HepG2 (cell line): Measurements from ENCODE around the gene UBR4. TPM values are rescaled to one million over a fixed set of nuclear protein-coding genes. Genes with fewer than 3 reads are reported as not detected.
A peak's percentile ranks its signal among the peaks of the same experiment; 100 is the strongest.

Source experiments
- ATAC-seq: fragments of 200-7000 bp; cut with Tn5 transposase; 3 replicates; pipeline ENCODE4 v1.9.1; 2020; ENCODE audit warnings: mild to moderate bottlenecking, moderate library complexity
- BruUV-seq: library from RNA; stranded (reverse); fragments of 400-500 nt; replicated peaks from 2 replicates; lab custom pipeline; 2021; lab: Mats Ljungman, UMichigan
- CTCF ChIA-PET: fragments of 300-600 bp; formaldehyde crosslinking; extraction: SDS; loops from one replicate; lab custom pipeline; 2021; ENCODE audit warnings: low total read pairs, inconsistent platforms, low intra/inter-chr PET ratio; lab: Yijun Ruan, JAX
- POLR2A ChIA-PET: fragments of 350-600 bp; sonication (Branson Sonifier 250); formaldehyde crosslinking; loops from one replicate; lab custom pipeline; 2020; ENCODE audit warnings: antibody characterized with exemption, inconsistent platforms; lab: Yijun Ruan, JAX
- DNase-seq: peaks from one replicate; pipeline ENCODE4 v3.0.0-alpha.2; 2015; ENCODE audit warnings: low spot score
- FAIRE-seq: peaks from 3 replicates; lab custom pipeline; 2011; peaks lifted over from hg19 to GRCh38; lab: Jason Lieb, UNC
- H2AFZ ChIP-seq: one replicate; pipeline ENCODE4 v1.6.1; 2011; ENCODE audit warnings: low read length, inconsistent platforms
- H3K27ac ChIP-seq: fragments of 300-600 bp; 3 replicates; pipeline ENCODE4 v1.8.0; 2011; ENCODE audit warnings: mixed run types, mild to moderate bottlenecking, mixed read lengths, low read length, inconsistent platforms; ENCODE audit not compliant: insufficient read depth; ENCODE audit errors: extremely low read length
- H3K27me3 ChIP-seq, 2 experiments: fragments of 200-600 bp in 1 of 2; 2 replicates in 1 of 2; 3 replicates in 1 of 2; pipeline versions ENCODE4 v1.6.0 to v1.8.0; 2011; ENCODE audit warnings: low read length in 2 of 2, mild to moderate bottlenecking in 2 of 2, moderate library complexity in 2 of 2, inconsistent platforms in 1 of 2; ENCODE audit not compliant: insufficient read depth in 2 of 2, control insufficient read depth in 1 of 2
- H3K36me3 ChIP-seq, 2 experiments: fragments of 200-600 bp in 1 of 2; replicated peaks in 1 of 2; 2 replicates in 1 of 2; 3 replicates in 1 of 2; pipeline versions ENCODE4 v1.5.1 to v1.8.0; 2011; ENCODE audit warnings: low read length in 2 of 2, inconsistent platforms in 1 of 2; ENCODE audit not compliant: insufficient read depth in 2 of 2, control insufficient read depth in 1 of 2
- H3K4me1 ChIP-seq: 2 replicates; pipeline ENCODE4 v1.5.1; 2012; ENCODE audit warnings: low read length, inconsistent platforms; ENCODE audit not compliant: insufficient read depth
- H3K4me2 ChIP-seq: 2 replicates; pipeline ENCODE4 v1.6.0; 2011; ENCODE audit warnings: low read depth, low read length, inconsistent platforms
- H3K4me3 ChIP-seq, 3 experiments: fragments of 200-600 bp in 1 of 3; sonication (generic), shearing (Covaris generic) in 1 of 3; replicated peaks in 1 of 3; 2 replicates each; pipeline ENCODE4 v1.5.1; 2011 to 2016; ENCODE audit warnings: low read length in 3 of 3, inconsistent platforms in 2 of 3, low read depth in 2 of 3, mild to moderate bottlenecking in 2 of 3, control low read depth in 1 of 3, mixed read lengths in 1 of 3; ENCODE audit not compliant: insufficient read depth in 1 of 3
- H3K79me2 ChIP-seq: one replicate; pipeline ENCODE4 v1.6.1; 2011; ENCODE audit warnings: low read length, inconsistent platforms; ENCODE audit not compliant: insufficient read depth
- H3K9ac ChIP-seq: 2 replicates; pipeline ENCODE4 v1.6.0; 2011; ENCODE audit warnings: mild to moderate bottlenecking, low read depth, low read length, inconsistent platforms; ENCODE audit not compliant: insufficient read depth
- H3K9me3 ChIP-seq: 2 replicates; pipeline ENCODE4 v1.5.1; 2012; ENCODE audit warnings: mild to moderate bottlenecking, low read length
- H4K20me1 ChIP-seq: 2 replicates; pipeline ENCODE4 v1.6.0; 2011; ENCODE audit warnings: inconsistent platforms, mild to moderate bottlenecking, low read length, moderate library complexity; ENCODE audit not compliant: insufficient read depth
- GATAD2A ChIP-seq: IDR thresholded peaks from 2 replicates; pipeline ENCODE4 v1.6.1; 2016
- HNF4A ChIP-seq: sonication (generic); formaldehyde crosslinking; IDR thresholded peaks from 2 replicates; pipeline ENCODE4 v1.4.0; 2020; ENCODE audit warnings: missing genetic modification reagents
- MEF2D ChIP-seq: sonication (generic); formaldehyde crosslinking; IDR thresholded peaks from 2 replicates; pipeline ENCODE4 v1.5.1; 2020; ENCODE audit warnings: mild to moderate bottlenecking, missing genetic modification reagents
- NR2F6 ChIP-seq, 2 experiments: IDR thresholded peaks; 2 replicates each; pipeline ENCODE4 v1.6.1; 2016; ENCODE audit warnings: antibody characterized with exemption in 1 of 2, mild to moderate bottlenecking in 1 of 2
- ZFP1 ChIP-seq: IDR thresholded peaks from 2 replicates; pipeline ENCODE4 v1.6.1; 2016
- ZNF547 ChIP-seq: sonication (generic); formaldehyde crosslinking; IDR thresholded peaks from 2 replicates; pipeline ENCODE4 v1.5.1; 2020; ENCODE audit warnings: mild to moderate bottlenecking, missing genetic modification reagents
- ZNF589 ChIP-seq: sonication (generic); formaldehyde crosslinking; conservative IDR thresholded peaks from 2 replicates; pipeline ENCODE4 v1.8.0; 2022; ENCODE audit warnings: mild to moderate bottlenecking, moderate library complexity, missing genetic modification reagents
- WGBS: methylation state at CpG from one replicate; pipeline ENCODE4 v1.1.6; 2017; ENCODE audit warnings: low lambda C conversion rate; 5-methylcytosine and 5-hydroxymethylcytosine counted together
- in situ Hi-C: cut with HindIII; loops from 2 replicates; pipeline ENCODE4 v1.10.0; 2017; ENCODE audit warnings: low pct_unique_long_range_greater_than_20kb; ENCODE audit not compliant: extremely low pct_ligation_motif_present
- intact Hi-C: fragments of 100-400 bp; cut with micrococcal nuclease; formaldehyde crosslinking; loops from one replicate; pipeline ENCODE4 v1.10.0; 2022; ENCODE audit not compliant: unreplicated experiment
- polyA plus RNA-seq, 8 experiments: library from polyadenylated mRNA; depleted of rRNA in 3 of 8; stranded (reverse) in 7 of 8; unstranded in 1 of 8; fragments of >200 nt; fragmentation: Illumina TruSeq in 4 of 8; extraction: Trizol in 4 of 8; gene quantifications; 2 replicates each; pipeline versions ENCODE4 v1.2.1 to v1.2.3, GENCODE V29; 2011 to 2016; ENCODE audit warnings: low read depth in 4 of 8, missing spikeins in 1 of 8, mixed read lengths in 1 of 8; ENCODE audit not compliant: insufficient read depth in 1 of 8
- total RNA-seq, 5 experiments: library from RNA; depleted of rRNA; stranded (reverse); fragments of >200 nt; fragmentation: Illumina TruSeq; extraction: Trizol; gene quantifications; 2 replicates each; pipeline ENCODE4 v1.2.3, GENCODE V29; 2016; ENCODE audit warnings: low read depth in 1 of 5
- TF ChIP-seq, protein P1 (sequence below): sonication (generic); formaldehyde crosslinking; IDR thresholded peaks from 2 replicates; pipeline ENCODE4 v1.4.0; 2020; ENCODE audit warnings: missing genetic modification reagents
- TF ChIP-seq, protein P2 (sequence below): sonication (generic); formaldehyde crosslinking; IDR thresholded peaks from 2 replicates; pipeline ENCODE4 v1.8.0; 2022; ENCODE audit warnings: mild to moderate bottlenecking, missing genetic modification reagents; ENCODE audit not compliant: insufficient replicate concordance
- TF ChIP-seq, protein P3 (sequence below): sonication (generic); formaldehyde crosslinking; IDR thresholded peaks from 2 replicates; pipeline ENCODE4 v1.5.1; 2020; ENCODE audit warnings: mild to moderate bottlenecking, missing genetic modification reagents, moderate library complexity
- TF ChIP-seq, protein P4 (sequence below): sonication (generic); formaldehyde crosslinking; IDR thresholded peaks from 2 replicates; pipeline ENCODE4 v1.4.0; 2020; ENCODE audit warnings: missing genetic modification reagents; ENCODE audit errors: not compliant biosample characterization
- TF ChIP-seq, protein P5 (sequence below): sonication (generic); formaldehyde crosslinking; IDR thresholded peaks from 2 replicates; pipeline ENCODE4 v1.4.0; 2020; ENCODE audit warnings: missing genetic modification reagents

UBR4 gene
- total and polyA plus RNA-seq, 2 of the 13 experiments (the other 11 are each of a cell fraction or from before 2014, with no cell fraction given), result 59.1 to 106 TPM

DNA sequence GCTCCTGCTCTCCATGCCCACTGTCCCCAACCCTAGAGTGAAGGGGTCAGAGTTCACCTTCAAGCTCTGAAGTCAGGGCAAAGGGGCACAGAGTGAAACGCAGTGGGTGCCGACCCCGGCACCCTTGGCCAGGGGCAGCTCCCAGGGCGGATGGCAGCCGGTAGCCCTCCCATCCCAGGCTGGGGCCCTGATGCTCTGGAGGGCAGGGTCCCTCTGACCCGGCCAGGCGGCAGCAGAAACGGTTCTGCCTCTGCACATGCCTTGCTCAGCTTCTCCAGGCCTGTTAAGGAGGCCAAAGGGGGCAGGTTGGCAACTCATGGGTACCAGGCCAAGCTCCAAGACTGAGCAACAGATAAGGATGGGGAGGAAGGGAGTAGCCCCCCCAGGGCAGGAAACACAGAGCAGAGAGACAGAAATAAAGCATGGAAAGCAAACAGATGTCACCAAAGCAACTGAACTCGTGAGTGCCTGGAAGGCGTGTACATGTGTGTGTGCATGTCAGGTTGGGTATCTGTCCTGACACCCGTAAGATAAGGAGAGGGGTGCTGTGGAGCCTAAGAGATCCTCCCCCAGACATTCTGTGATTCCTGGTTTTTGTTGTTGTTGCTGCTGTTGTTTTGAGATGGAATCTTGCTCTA, 141.3 kb downstream of the UBR4 start:
- ATAC-seq (peak; percentile 10), FAIRE-seq (no peak), DNase-seq (no peak)
- Histone ChIP-seq H3K9me3 (no peaks in the 10 kb centered on the region), H3K27me3 (peaks cover 0 to 8% of the 10 kb centered on the region in 2 experiments; a peak in 2 of 5 replicates), H3K9ac (no peak overlapping the region), H4K20me1 (no peaks in the 10 kb centered on the region), H3K27ac (no peak overlapping the region), H3K36me3 (peaks cover 3 to 6% of the 10 kb centered on the region in 2 experiments; a peak in 4 of 5 replicates), H3K4me2 (peak overlapping the region; percentile 69), H3K4me3 (peak overlapping the region in 1 of 3 experiments; percentile 53; a peak in 1 of 6 replicates), H3K79me2 (no peaks in the 10 kb centered on the region), H3K4me1 (peaks cover 73% of the 10 kb centered on the region), H2AFZ (no peak overlapping the region)
- 17% methylated on average over 3 of the region's 11 CpGs for WGBS
- in situ Hi-C loops, result no loop called here
- intact Hi-C loops, result loop anchor here (5.0 kb wide), 1 partner anchor 56 kb away; no protein-coding TSS in a partner anchor
- ChIA-PET CTCF (interaction anchor here (1.1 kb wide), 1 partner anchor 166 kb away, joined by 3 read pairs; no protein-coding TSS in a partner anchor), POLR2A (interaction anchor here (1.3 kb wide), 1 partner anchor 25 kb away, joined by 3 read pairs; no protein-coding TSS in a partner anchor)
- no TSS peak for BruUV-seq
- TF ChIP-seq GATAD2A (CRISPR knock-in tag), result no peak
- TF ChIP-seq, protein P1, sequence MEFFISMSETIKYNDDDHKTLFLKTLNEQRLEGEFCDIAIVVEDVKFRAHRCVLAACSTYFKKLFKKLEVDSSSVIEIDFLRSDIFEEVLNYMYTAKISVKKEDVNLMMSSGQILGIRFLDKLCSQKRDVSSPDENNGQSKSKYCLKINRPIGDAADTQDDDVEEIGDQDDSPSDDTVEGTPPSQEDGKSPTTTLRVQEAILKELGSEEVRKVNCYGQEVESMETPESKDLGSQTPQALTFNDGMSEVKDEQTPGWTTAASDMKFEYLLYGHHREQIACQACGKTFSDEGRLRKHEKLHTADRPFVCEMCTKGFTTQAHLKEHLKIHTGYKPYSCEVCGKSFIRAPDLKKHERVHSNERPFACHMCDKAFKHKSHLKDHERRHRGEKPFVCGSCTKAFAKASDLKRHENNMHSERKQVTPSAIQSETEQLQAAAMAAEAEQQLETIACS (CRISPR knock-in tag), result no peak
- TF ChIP-seq, protein P2, sequence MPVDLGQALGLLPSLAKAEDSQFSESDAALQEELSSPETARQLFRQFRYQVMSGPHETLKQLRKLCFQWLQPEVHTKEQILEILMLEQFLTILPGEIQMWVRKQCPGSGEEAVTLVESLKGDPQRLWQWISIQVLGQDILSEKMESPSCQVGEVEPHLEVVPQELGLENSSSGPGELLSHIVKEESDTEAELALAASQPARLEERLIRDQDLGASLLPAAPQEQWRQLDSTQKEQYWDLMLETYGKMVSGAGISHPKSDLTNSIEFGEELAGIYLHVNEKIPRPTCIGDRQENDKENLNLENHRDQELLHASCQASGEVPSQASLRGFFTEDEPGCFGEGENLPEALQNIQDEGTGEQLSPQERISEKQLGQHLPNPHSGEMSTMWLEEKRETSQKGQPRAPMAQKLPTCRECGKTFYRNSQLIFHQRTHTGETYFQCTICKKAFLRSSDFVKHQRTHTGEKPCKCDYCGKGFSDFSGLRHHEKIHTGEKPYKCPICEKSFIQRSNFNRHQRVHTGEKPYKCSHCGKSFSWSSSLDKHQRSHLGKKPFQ (CRISPR knock-in tag), result no peak
- TF ChIP-seq, protein P3, sequence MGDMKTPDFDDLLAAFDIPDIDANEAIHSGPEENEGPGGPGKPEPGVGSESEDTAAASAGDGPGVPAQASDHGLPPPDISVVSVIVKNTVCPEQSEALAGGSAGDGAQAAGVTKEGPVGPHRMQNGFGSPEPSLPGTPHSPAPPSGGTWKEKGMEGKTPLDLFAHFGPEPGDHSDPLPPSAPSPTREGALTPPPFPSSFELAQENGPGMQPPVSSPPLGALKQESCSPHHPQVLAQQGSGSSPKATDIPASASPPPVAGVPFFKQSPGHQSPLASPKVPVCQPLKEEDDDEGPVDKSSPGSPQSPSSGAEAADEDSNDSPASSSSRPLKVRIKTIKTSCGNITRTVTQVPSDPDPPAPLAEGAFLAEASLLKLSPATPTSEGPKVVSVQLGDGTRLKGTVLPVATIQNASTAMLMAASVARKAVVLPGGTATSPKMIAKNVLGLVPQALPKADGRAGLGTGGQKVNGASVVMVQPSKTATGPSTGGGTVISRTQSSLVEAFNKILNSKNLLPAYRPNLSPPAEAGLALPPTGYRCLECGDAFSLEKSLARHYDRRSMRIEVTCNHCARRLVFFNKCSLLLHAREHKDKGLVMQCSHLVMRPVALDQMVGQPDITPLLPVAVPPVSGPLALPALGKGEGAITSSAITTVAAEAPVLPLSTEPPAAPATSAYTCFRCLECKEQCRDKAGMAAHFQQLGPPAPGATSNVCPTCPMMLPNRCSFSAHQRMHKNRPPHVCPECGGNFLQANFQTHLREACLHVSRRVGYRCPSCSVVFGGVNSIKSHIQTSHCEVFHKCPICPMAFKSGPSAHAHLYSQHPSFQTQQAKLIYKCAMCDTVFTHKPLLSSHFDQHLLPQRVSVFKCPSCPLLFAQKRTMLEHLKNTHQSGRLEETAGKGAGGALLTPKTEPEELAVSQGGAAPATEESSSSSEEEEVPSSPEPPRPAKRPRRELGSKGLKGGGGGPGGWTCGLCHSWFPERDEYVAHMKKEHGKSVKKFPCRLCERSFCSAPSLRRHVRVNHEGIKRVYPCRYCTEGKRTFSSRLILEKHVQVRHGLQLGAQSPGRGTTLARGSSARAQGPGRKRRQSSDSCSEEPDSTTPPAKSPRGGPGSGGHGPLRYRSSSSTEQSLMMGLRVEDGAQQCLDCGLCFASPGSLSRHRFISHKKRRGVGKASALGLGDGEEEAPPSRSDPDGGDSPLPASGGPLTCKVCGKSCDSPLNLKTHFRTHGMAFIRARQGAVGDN (CRISPR knock-in tag), result peak; percentile 46; the same call in 1 of the 2 replicates
- peak; percentile 34 for TF ChIP-seq HNF4A
- TF ChIP-seq ZNF547 (CRISPR knock-in tag), result 0 out of 2 replicates have a peak, but pooled peaks have one; percentile 28
- TF ChIP-seq ZFP1 (CRISPR knock-in tag), result no peak
- no peak for TF ChIP-seq ZNF589 (CRISPR knock-in tag)
- no peak for TF ChIP-seq MEF2D
- TF ChIP-seq NR2F6 (IDR thresholded peaks at IDR 0.05), result no peak
- peak; percentile 10; the same call in 1 of the 2 replicates for TF ChIP-seq NR2F6 (CRISPR knock-in tag; IDR thresholded peaks at IDR 0.05)
- TF ChIP-seq, protein P4, sequence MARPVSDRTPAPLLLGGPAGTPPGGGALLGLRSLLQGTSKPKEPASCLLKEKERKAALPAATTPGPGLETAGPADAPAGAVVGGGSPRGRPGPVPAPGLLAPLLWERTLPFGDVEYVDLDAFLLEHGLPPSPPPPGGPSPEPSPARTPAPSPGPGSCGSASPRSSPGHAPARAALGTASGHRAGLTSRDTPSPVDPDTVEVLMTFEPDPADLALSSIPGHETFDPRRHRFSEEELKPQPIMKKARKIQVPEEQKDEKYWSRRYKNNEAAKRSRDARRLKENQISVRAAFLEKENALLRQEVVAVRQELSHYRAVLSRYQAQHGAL (CRISPR knock-in tag), result no peak
- TF ChIP-seq, protein P5, sequence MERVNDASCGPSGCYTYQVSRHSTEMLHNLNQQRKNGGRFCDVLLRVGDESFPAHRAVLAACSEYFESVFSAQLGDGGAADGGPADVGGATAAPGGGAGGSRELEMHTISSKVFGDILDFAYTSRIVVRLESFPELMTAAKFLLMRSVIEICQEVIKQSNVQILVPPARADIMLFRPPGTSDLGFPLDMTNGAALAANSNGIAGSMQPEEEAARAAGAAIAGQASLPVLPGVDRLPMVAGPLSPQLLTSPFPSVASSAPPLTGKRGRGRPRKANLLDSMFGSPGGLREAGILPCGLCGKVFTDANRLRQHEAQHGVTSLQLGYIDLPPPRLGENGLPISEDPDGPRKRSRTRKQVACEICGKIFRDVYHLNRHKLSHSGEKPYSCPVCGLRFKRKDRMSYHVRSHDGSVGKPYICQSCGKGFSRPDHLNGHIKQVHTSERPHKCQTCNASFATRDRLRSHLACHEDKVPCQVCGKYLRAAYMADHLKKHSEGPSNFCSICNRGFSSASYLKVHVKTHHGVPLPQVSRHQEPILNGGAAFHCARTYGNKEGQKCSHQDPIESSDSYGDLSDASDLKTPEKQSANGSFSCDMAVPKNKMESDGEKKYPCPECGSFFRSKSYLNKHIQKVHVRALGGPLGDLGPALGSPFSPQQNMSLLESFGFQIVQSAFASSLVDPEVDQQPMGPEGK (CRISPR knock-in tag), result peak; percentile 74; the same call in 1 of the 2 replicates
